Liver (tissue), 9 donors: ENCODE measurements around the gene CES4A. TPM values are rescaled to one million over a fixed set of nuclear protein-coding genes. Genes with fewer than 3 reads are reported as not detected.
A peak's percentile ranks its signal among the peaks of the same experiment; 100 is the strongest.

Experiments used
- DNase-seq: peaks from one replicate; pipeline ENCODE4 v3.0.0-alpha.2; 2017; ENCODE audit warnings: low spot score
- H3K27ac ChIP-seq, 2 donors: one replicate each; pipeline ENCODE4 v1.7.0; 2013; ENCODE audit warnings: inconsistent platforms in 2 of 2, low read length in 2 of 2, control low read depth in 1 of 2, low read depth in 1 of 2, mild to moderate bottlenecking in 1 of 2
- H3K27me3 ChIP-seq, 4 donors: one replicate each; pipeline versions ENCODE4 v1.6.1 to v1.7.0; 2013; ENCODE audit warnings: low read length in 3 of 4, inconsistent platforms in 1 of 4, mild to moderate bottlenecking in 1 of 4, moderate library complexity in 1 of 4; ENCODE audit not compliant: control insufficient read depth in 4 of 4, insufficient read depth in 4 of 4
- H3K36me3 ChIP-seq, 4 donors: one replicate each; pipeline versions ENCODE4 v1.6.1 to v1.7.0; 2013; ENCODE audit warnings: low read length in 3 of 4, mild to moderate bottlenecking in 3 of 4, low read depth in 1 of 4, moderate library complexity in 1 of 4; ENCODE audit not compliant: control insufficient read depth in 4 of 4, insufficient read depth in 3 of 4
- H3K4me1 ChIP-seq, 4 donors: one replicate each; pipeline versions ENCODE4 v1.6.1 to v1.7.0; 2013; ENCODE audit warnings: low read length in 3 of 4, mild to moderate bottlenecking in 3 of 4, moderate library complexity in 1 of 4; ENCODE audit not compliant: control insufficient read depth in 4 of 4, insufficient read depth in 4 of 4
- H3K4me3 ChIP-seq, 3 donors: one replicate each; pipeline versions ENCODE4 v1.6.1 to v1.7.0; 2013; ENCODE audit warnings: low read length in 3 of 3, control low read depth in 1 of 3, low read depth in 1 of 3, mild to moderate bottlenecking in 1 of 3
- H3K9ac ChIP-seq, 2 donors: one replicate each; pipeline ENCODE4 v1.7.0; 2013; ENCODE audit warnings: low read length in 2 of 2, mild to moderate bottlenecking in 2 of 2, moderate library complexity in 2 of 2, control low read depth in 1 of 2, low read depth in 1 of 2
- H3K9me3 ChIP-seq, 4 donors: one replicate each; pipeline versions ENCODE4 v1.6.1 to v1.7.0; 2013; ENCODE audit warnings: low read length in 3 of 4; ENCODE audit not compliant: control insufficient read depth in 4 of 4
- EGR1 ChIP-seq, 2 donors: IDR thresholded peaks; 2 replicates each; pipeline ENCODE4 v1.6.1; 2016 to 2018; ENCODE audit warnings: antibody characterized with exemption in 2 of 2, low read depth in 2 of 2
- FOXA1 ChIP-seq: IDR thresholded peaks from 2 replicates; pipeline ENCODE4 v1.6.1; 2016; ENCODE audit warnings: antibody characterized with exemption
- FOXA2 ChIP-seq: IDR thresholded peaks from 2 replicates; pipeline ENCODE4 v1.6.1; 2016; ENCODE audit warnings: antibody characterized with exemption
- GABPA ChIP-seq, 2 donors: IDR thresholded peaks in 1 of 2; conservative IDR thresholded peaks in 1 of 2; 2 replicates each; pipeline ENCODE4 v1.6.1; 2016; ENCODE audit warnings: antibody characterized with exemption in 2 of 2, mild to moderate bottlenecking in 1 of 2, moderate library complexity in 1 of 2
- HNF4A ChIP-seq, 2 donors: conservative IDR thresholded peaks; 2 replicates each; pipeline ENCODE4 v1.6.1; 2016; ENCODE audit warnings: antibody characterized with exemption in 2 of 2, mild to moderate bottlenecking in 2 of 2
- HNF4G ChIP-seq: IDR thresholded peaks from 2 replicates; pipeline ENCODE4 v1.6.1; 2016; ENCODE audit warnings: antibody characterized with exemption
- JUND ChIP-seq, 2 donors: IDR thresholded peaks; 2 replicates each; pipeline ENCODE4 v1.6.1; 2016; ENCODE audit warnings: antibody characterized with exemption in 2 of 2
- NR2F2 ChIP-seq: IDR thresholded peaks from 2 replicates; pipeline ENCODE4 v1.6.1; 2016; ENCODE audit warnings: antibody characterized with exemption
- RAD21 ChIP-seq, 2 donors: IDR thresholded peaks; 2 replicates each; pipeline ENCODE4 v1.6.1; 2016; ENCODE audit warnings: antibody characterized with exemption in 2 of 2, mild to moderate bottlenecking in 2 of 2
- RXRA ChIP-seq, 2 donors: IDR thresholded peaks; 2 replicates each; pipeline ENCODE4 v1.6.1; 2017 to 2018; ENCODE audit warnings: antibody characterized with exemption in 2 of 2, mild to moderate bottlenecking in 1 of 2
- SP1 ChIP-seq: IDR thresholded peaks from 2 replicates; pipeline ENCODE4 v1.6.1; 2018; ENCODE audit warnings: antibody characterized with exemption, mild to moderate bottlenecking
- TAF1 ChIP-seq: conservative IDR thresholded peaks from 2 replicates; pipeline ENCODE4 v1.6.1; 2016; ENCODE audit warnings: antibody characterized with exemption, mild to moderate bottlenecking
- YY1 ChIP-seq: IDR thresholded peaks from 2 replicates; pipeline ENCODE4 v1.6.1; 2016; ENCODE audit warnings: antibody characterized with exemption, mild to moderate bottlenecking
- WGBS: extraction: QIAGEN DNeasy Blood & Tissue Kit; methylation state at CpG from one replicate; pipeline ENCODE4 v1.1.7; 2013; 5-methylcytosine and 5-hydroxymethylcytosine counted together
- polyA plus RNA-seq, 2 donors: library from polyadenylated mRNA; stranded (reverse) in 1 of 2; unstranded in 1 of 2; fragments of 200-250 nt in 1 of 2; fragments of >200 nt in 1 of 2; fragmentation: Nextera tagmentation in 1 of 2; extraction: Ambion mirVana in 1 of 2; gene quantifications; one replicate each; pipeline versions ENCODE4 v1.2.1 to v1.2.3, GENCODE V29; 2013 to 2015
- total RNA-seq, 2 donors: library from RNA; depleted of rRNA; stranded (reverse); fragments of >200 nt; gene quantifications; one replicate each; pipeline ENCODE4 v1.2.3, GENCODE V29; 2014
- TF ChIP-seq, protein P1 (sequence below): IDR thresholded peaks from 2 replicates; pipeline ENCODE4 v1.6.1; 2016; ENCODE audit warnings: antibody characterized with exemption
- TF ChIP-seq, protein P2 (sequence below): IDR thresholded peaks from 2 replicates; pipeline ENCODE4 v1.6.1; 2016; ENCODE audit warnings: antibody characterized with exemption
- TF ChIP-seq, protein P3 (sequence below): IDR thresholded peaks from 2 replicates; pipeline ENCODE4 v1.6.1; 2016; ENCODE audit warnings: antibody characterized with exemption, mild to moderate bottlenecking
- TF ChIP-seq, protein P4 (sequence below): fragments of 150-350 bp; IDR thresholded peaks from 2 replicates; pipeline ENCODE4 v1.5.1; 2017; ENCODE audit warnings: improper control_type of control experiment, low read depth, low read length; ENCODE audit not compliant: missing input control
- TF ChIP-seq, protein P5 (sequence below): IDR thresholded peaks from 2 replicates; pipeline ENCODE4 v1.6.1; 2016; ENCODE audit warnings: antibody characterized with exemption
- donor health status: healthy.
- donor health status: healthy.
- donor health status: healthy.
- donor health status: healthy.
- donor health status: healthy.

CES4A gene
- total and polyA plus RNA-seq, 4 donors, result 1.6 to 20.5 (median 11.3) TPM

DNA sequence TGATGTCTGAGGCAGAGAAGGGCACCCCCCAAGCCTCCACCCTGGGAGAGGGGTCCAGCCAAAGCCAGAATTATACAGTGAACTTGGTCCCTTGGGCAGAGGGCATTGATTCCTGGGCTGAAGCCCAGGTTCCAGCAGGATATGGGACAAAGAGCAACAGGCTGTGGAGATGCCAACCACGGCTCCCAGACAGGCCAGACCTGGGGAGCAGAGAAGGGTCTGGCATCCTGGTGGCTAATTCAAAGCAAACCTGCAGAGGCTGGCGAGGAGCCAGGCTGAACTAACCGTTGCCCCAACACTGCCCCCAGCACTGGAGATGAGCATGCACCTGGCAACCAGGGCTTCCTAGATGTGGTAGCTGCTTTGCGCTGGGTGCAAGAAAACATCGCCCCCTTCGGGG lies 24.3 kb upstream of the CES4A start:
- no peaks in the 10 kb centered on the region for H3K27me3 ChIP-seq
- TF ChIP-seq FOXA2 (no peak), RXRA (IDR thresholded peaks at IDR 0.05) (peak; percentile 97), TAF1 (no peak), JUND (IDR thresholded peaks at IDR 0.05) (peak in 1 of 2 donors; percentile 82), SP1 (peak; percentile 98), EGR1 (IDR thresholded peaks at IDR 0.05; ENCODE audit: low read depth in 2 of 2) (peak in 1 of 2 donors; percentile 47), HNF4A (conservative IDR thresholded peaks at IDR 0.05) (peak; percentile 99 to 100), RAD21 (IDR thresholded peaks at IDR 0.05) (peak; percentile 42 to 45), YY1 (peak; percentile 65), GABPA (IDR thresholded peaks at IDR 0.05 in 1 of 2, conservative IDR thresholded peaks at IDR 0.05 in 1 of 2) (peak in 1 of 2 donors; percentile 37), FOXA1 (peak; percentile 52), HNF4G (peak; percentile 99), NR2F2 (peak; percentile 24)
- TF ChIP-seq, protein P1, sequence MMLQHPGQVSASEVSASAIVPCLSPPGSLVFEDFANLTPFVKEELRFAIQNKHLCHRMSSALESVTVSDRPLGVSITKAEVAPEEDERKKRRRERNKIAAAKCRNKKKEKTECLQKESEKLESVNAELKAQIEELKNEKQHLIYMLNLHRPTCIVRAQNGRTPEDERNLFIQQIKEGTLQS, result no peak
- TF ChIP-seq, protein P2, sequence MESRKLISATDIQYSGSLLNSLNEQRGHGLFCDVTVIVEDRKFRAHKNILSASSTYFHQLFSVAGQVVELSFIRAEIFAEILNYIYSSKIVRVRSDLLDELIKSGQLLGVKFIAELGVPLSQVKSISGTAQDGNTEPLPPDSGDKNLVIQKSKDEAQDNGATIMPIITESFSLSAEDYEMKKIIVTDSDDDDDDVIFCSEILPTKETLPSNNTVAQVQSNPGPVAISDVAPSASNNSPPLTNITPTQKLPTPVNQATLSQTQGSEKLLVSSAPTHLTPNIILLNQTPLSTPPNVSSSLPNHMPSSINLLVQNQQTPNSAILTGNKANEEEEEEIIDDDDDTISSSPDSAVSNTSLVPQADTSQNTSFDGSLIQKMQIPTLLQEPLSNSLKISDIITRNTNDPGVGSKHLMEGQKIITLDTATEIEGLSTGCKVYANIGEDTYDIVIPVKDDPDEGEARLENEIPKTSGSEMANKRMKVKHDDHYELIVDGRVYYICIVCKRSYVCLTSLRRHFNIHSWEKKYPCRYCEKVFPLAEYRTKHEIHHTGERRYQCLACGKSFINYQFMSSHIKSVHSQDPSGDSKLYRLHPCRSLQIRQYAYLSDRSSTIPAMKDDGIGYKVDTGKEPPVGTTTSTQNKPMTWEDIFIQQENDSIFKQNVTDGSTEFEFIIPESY, result no peak
- TF ChIP-seq, protein P3, sequence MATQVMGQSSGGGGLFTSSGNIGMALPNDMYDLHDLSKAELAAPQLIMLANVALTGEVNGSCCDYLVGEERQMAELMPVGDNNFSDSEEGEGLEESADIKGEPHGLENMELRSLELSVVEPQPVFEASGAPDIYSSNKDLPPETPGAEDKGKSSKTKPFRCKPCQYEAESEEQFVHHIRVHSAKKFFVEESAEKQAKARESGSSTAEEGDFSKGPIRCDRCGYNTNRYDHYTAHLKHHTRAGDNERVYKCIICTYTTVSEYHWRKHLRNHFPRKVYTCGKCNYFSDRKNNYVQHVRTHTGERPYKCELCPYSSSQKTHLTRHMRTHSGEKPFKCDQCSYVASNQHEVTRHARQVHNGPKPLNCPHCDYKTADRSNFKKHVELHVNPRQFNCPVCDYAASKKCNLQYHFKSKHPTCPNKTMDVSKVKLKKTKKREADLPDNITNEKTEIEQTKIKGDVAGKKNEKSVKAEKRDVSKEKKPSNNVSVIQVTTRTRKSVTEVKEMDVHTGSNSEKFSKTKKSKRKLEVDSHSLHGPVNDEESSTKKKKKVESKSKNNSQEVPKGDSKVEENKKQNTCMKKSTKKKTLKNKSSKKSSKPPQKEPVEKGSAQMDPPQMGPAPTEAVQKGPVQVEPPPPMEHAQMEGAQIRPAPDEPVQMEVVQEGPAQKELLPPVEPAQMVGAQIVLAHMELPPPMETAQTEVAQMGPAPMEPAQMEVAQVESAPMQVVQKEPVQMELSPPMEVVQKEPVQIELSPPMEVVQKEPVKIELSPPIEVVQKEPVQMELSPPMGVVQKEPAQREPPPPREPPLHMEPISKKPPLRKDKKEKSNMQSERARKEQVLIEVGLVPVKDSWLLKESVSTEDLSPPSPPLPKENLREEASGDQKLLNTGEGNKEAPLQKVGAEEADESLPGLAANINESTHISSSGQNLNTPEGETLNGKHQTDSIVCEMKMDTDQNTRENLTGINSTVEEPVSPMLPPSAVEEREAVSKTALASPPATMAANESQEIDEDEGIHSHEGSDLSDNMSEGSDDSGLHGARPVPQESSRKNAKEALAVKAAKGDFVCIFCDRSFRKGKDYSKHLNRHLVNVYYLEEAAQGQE, result peak; percentile 87
- TF ChIP-seq, protein P4, sequence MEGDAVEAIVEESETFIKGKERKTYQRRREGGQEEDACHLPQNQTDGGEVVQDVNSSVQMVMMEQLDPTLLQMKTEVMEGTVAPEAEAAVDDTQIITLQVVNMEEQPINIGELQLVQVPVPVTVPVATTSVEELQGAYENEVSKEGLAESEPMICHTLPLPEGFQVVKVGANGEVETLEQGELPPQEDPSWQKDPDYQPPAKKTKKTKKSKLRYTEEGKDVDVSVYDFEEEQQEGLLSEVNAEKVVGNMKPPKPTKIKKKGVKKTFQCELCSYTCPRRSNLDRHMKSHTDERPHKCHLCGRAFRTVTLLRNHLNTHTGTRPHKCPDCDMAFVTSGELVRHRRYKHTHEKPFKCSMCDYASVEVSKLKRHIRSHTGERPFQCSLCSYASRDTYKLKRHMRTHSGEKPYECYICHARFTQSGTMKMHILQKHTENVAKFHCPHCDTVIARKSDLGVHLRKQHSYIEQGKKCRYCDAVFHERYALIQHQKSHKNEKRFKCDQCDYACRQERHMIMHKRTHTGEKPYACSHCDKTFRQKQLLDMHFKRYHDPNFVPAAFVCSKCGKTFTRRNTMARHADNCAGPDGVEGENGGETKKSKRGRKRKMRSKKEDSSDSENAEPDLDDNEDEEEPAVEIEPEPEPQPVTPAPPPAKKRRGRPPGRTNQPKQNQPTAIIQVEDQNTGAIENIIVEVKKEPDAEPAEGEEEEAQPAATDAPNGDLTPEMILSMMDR, result no peak
- TF ChIP-seq, protein P5, sequence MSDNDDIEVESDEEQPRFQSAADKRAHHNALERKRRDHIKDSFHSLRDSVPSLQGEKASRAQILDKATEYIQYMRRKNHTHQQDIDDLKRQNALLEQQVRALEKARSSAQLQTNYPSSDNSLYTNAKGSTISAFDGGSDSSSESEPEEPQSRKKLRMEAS, result peak; percentile 81
- peaks cover 0 to 2% (median 0%) of the 10 kb centered on the region in 4 donors for H3K36me3 ChIP-seq
- 28% methylated on average over 6 of the region's 6 CpGs for WGBS
- no peak for DNase-seq
- peak overlapping the region in 1 of 2 donors; percentile 15 for H3K9ac ChIP-seq
- no peak overlapping the region for H3K4me3 ChIP-seq
- peak overlapping the region; percentile 76 for H3K27ac ChIP-seq
- H3K4me1 ChIP-seq, result peaks cover 18 to 67% (median 50%) of the 10 kb centered on the region in 4 donors
- no peaks in the 10 kb centered on the region for H3K9me3 ChIP-seq
